HG03378 (cell line): ENCODE results near the gene PAFAH1B2.

ENCODE experiments used
- ATAC-seq: cut with Tn5 transposase; IDR thresholded peaks from one replicate; pipeline ENCODE4 v1.9.1; 2021; ENCODE audit warnings: mild to moderate bottlenecking, moderate library complexity; ENCODE audit not compliant: unreplicated experiment

PAFAH1B2 gene

DNA sequence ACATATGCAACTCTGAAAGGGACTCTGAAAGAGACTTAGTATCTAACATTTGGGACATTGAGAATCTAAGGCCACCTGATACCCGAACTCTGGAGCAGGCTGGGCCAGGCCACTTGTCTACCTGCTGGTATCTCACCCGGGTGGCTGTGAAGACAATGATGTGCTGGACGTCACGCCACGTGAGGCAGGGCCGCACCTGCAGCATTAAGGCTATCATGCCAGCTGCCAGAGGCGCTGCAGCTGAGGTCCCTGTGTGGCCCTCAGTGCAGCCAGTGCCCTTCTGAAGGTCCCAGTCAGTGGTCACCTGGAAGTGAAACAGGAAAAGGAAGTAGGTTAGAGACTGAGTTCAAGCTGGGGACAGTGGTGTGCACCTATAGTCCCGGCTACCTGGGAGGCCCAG, 75.4 kb downstream of the PAFAH1B2 start:
- no peak for ATAC-seq

DNA sequence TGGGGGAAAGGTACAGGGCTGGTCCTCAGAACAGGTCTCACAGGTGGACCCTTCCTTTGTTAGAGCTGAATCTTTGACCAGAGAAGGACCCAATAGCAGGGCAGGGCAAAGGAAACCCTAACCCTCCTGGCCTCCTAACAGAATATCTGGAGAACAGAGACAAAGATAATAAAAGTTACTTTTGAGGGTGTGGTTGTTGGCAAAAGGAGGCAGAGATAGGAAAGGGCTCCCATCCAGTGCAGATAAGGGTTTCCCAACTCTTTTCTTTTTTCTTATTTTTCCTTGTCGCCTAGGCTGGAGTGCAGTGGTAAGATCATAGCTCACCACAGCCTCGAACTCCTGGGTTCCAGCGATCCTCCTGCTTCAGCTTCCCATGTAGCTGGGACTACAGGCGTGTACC, 75.9 kb downstream of the PAFAH1B2 start:
- no peak for ATAC-seq

DNA sequence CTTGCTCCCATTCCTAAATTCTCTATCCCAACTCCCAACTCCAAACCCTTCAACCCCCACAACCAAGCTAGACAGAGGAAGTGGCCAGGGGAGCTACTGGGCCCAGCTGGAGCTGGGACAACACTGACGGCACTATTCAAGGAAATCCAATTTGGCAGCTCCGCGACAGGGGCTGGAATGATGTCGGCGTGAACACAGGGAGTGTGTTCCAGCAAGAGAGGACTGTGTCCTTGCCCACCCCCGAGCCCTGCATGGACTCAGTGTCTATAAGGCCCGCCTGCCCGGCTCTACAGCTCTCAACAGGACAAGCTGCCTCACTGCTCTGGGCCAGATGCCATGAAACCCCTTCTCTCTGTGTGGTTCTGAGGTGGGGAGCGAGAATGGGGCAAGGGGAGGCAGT, 76.5 kb downstream of the PAFAH1B2 start:
- ATAC-seq, result no peak

DNA sequence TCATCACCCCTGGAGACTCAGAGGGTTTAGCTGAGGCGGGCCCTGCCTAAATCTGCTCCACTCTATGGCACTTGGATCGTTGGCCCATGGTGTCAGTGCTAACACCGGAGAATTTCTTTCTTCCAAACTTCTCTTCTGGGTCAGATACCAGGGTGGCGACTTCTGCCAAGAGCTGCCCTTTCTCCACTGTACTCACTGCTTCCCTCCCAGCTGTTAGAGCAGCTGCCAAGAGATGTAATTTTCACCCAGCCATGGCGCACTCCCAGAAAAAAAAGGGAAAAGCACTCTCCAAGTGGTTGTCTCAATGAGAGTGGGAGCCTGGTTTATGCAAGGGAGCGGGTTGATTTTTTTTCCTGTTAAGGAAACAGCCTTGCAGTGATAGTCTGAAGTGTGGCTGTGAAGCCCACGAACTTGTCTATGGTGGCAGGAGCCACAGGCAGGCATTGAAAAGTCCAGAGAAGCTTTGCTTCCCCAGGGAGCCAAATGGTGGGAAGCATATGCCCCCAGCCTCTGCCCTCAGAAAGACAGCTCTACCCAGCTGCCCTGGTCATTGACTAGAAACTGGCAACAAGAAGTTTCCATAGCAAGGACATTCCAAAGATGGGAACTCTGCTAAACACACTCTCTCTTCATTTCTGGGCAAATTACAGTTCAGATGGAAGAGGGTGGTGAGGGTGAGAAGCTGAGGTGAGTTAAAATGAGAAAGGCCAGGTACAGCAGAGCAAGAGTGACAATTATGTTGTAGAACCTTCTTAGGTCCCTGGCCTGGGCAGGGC, 77.1 kb downstream of the PAFAH1B2 start:
- no peak for ATAC-seq

DNA sequence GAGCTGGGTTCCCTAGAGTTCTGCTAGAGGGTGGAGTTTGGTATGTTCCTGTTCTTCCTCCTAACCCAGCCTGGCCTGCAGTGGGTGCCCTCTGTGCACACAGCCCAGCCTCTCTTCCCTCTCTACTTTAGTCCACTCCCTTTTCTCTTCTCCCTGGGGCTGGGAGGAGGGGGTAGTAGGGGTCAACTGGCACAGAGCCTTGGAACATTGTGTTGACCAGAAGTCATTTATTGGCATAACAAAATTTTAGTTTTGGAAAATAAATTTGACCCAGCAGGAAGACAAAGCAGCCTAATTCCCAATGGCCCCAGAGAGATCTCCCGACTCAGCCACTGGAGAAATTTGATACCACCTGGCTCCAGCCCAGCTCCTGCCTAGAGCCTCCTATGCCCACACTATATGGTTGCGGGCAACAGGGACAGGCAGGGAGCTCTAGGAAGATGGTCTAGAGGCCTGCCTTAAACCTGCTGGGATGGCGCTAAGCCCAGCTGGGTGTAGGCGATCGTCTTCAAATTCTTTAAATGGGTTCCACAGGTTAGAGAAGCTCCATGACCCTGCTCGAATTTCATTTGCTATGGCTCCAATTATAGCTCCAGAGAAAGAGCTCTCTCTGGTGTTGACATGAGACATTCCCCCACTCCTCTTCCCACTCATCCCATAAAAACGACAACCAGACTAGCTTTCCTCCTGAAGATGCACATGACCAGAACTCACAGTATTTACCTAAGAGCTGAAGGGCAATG, 77.9 kb downstream of the PAFAH1B2 start:
- ATAC-seq, result no peak

DNA sequence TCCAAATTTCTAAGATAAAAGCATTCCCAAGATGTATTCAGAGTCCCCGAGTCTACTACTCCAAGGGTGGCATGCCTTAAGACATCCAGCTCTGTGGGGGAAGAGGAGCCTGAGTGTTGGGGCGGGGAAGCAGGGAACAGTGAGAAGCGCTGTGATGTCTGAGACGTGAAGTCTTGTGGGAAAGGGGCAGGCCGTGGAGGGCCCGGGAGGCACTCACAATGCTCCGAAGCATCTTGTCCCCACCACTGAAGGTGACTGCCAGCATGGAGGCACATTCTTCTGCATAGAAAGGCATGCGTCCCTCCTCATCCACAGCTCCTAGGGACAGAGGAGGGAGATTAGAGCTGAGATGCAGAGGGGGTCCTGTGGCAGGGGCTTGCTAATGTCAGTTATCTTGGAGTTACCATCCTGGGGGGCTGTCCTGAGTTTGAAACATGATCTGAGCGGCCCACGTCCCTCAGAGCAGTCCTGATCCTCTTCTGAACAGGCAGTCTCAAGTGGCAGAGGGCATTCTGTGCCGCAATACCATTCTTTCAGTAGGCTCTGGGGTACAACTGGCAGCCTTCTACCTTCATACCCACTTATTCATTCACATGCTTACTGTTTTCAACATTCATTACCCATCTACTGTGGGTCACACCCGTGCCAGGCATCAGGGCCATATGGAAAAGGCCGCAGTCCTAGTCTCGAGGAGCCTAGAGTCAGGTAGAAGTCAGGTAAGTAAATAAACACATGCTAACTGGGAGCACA, 79.1 kb downstream of the PAFAH1B2 start:
- no peak for ATAC-seq

DNA sequence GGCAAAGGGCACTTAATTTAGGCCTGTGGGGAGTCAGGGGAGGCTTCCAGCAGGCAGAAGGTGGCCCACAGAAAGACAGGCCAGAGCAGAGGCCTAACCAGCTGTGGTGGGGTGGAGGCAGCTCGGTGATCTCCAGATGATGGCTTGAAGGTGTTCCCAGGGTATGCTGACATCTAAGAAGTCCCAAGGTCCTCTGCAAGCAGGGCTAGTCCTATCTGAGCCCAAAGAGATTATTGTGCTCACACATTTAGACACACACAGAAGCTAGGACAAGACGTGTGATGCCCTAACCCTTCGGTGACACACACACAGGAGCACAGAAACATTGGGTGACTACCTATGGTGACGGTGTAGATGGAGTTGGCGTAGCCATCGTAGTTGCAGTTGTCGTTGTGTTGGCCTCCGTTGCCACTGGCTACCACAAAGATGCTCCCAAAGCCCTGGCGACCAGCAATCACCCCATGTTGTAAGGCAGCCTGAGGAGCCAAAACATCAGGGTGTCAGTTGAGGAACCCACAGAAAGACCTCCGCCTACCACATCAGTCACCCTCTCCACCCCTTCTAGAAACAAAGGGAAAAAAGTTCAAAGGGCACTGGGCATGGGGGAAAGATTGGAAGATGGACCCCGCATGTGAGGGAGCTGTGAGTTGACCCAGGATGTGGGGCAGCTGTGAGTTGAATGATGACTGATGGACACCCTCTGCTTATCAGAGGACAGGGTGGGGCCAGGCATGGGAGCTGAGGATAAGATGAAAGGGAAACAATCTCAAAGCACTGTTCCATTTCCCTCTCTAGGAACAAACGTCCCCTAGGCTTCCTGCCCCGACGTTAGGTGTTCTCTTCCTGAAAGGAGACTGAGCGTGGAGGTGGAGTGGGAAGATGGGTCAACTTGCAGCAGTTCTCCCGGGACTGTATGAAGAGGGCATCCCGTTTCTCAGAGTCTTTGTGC, 79.9 kb downstream of the PAFAH1B2 start:
- ATAC-seq, result no peak

DNA sequence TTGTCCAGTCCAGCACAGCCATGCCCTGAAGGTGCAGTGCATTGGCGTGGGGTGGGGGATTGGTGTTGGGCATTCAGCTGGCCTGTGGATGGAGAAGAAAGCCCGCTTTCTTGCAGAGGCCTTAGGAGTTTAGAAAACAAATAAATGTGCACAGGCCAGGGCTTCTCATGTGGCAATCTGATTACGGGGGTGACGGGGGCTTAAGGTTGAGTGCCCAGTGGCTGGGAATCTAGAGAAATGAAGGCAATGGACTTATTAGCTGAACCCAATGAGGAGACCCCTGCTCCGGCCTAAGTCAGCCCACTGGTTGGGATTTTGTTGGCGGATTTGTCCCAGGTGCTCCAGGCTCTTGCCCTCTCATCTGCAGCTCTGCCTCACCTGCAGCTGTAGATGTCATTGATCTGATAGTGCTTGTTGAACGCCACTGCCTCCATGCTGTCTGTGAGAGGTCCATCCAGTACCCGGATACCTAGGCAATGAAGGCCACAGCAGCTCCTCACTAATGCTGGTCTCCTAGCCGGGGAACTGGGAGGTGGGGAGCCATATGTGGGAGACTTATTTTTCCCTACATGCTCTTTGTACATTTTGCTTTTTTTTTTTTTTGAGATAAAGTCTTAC, 81.6 kb downstream of the PAFAH1B2 start:
- no peak for ATAC-seq
